Caco-2 (cell line): ENCODE measurements around the gene TBL2. TPM values are rescaled to one million over a fixed set of nuclear protein-coding genes. Genes with fewer than 3 reads are reported as not detected.

Experiments used
- BruUV-seq: library from RNA; stranded (reverse); fragments of 400-500 nt; replicated peaks from 2 replicates; lab custom pipeline; 2021; lab: Mats Ljungman, UMichigan
- CTCF ChIA-PET: fragments of 300-600 bp; sonication (Branson Sonifier 250); formaldehyde crosslinking; loops from one replicate; lab custom pipeline; 2022; ENCODE audit warnings: antibody characterized with exemption; lab: Charles Lee
- POLR2A ChIA-PET: fragments of 300-600 bp; sonication (Branson Sonifier 250); formaldehyde crosslinking; loops from one replicate; lab custom pipeline; 2022; ENCODE audit warnings: antibody characterized with exemption; lab: Charles Lee
- DNase-seq, 2 experiments: peaks; one replicate each; pipeline versions ENCODE4 v3.0.0 to v3.0.0-alpha.2; 2020 to 2022
- H3K27me3 ChIP-seq: replicated peaks from 2 replicates; pipeline ENCODE4 v1.6.0; 2011; ENCODE audit warnings: low read length; ENCODE audit not compliant: control insufficient read depth, insufficient read depth
- H3K36me3 ChIP-seq: 2 replicates; pipeline ENCODE4 v1.5.1; 2011; ENCODE audit warnings: low read length; ENCODE audit not compliant: control insufficient read depth, insufficient read depth
- H3K4me1 ChIP-seq: fragments of 250-450 bp; sonication (Bioruptor Pico); 2 replicates; pipeline ENCODE4 v1.5.1; 2020; ENCODE audit warnings: mild to moderate bottlenecking
- H3K4me3 ChIP-seq: 2 replicates; pipeline ENCODE4 v1.5.1; 2011; ENCODE audit warnings: low read depth, mild to moderate bottlenecking, control low read depth, low read length
- H3K9me3 ChIP-seq: fragments of 250-450 bp; sonication (Bioruptor Pico); 2 replicates; pipeline ENCODE4 v1.5.1; 2020; ENCODE audit warnings: mild to moderate bottlenecking, moderate library complexity
- H3K27ac Mint-ChIP-seq: one replicate; pipeline ENCODE4 v1.8.0; 2022; ENCODE audit warnings: mixed read lengths; ENCODE audit not compliant: unreplicated experiment
- H3K27me3 Mint-ChIP-seq: one replicate; pipeline ENCODE4 v1.8.0; 2022; ENCODE audit warnings: mixed read lengths; ENCODE audit not compliant: insufficient read depth, unreplicated experiment
- H3K36me3 Mint-ChIP-seq: one replicate; pipeline ENCODE4 v1.8.0; 2022; ENCODE audit warnings: mild to moderate bottlenecking, mixed read lengths; ENCODE audit not compliant: insufficient read depth, unreplicated experiment
- H3K4me1 Mint-ChIP-seq: one replicate; pipeline ENCODE4 v1.8.0; 2022; ENCODE audit warnings: low read depth, mixed read lengths; ENCODE audit not compliant: unreplicated experiment
- H3K4me3 Mint-ChIP-seq: one replicate; pipeline ENCODE4 v1.8.0; 2022; ENCODE audit warnings: mild to moderate bottlenecking, moderate library complexity, mixed read lengths; ENCODE audit not compliant: unreplicated experiment
- H3K9me3 Mint-ChIP-seq: one replicate; pipeline ENCODE4 v1.8.0; 2022; ENCODE audit warnings: mixed read lengths; ENCODE audit not compliant: unreplicated experiment
- CTCF ChIP-seq, 2 experiments: fragments of 200-600 bp in 1 of 2; IDR thresholded peaks; 1 replicate in 1 of 2; 2 replicates in 1 of 2; pipeline versions ENCODE4 v1.5.1 to v1.8.0; 2011 to 2022; ENCODE audit warnings: antibody characterized with exemption in 1 of 2, control low read depth in 1 of 2, inconsistent platforms in 1 of 2, low read depth in 1 of 2, low read length in 1 of 2, mild to moderate bottlenecking in 1 of 2, moderate library complexity in 1 of 2; ENCODE audit not compliant: insufficient read depth in 1 of 2, severe bottlenecking in 1 of 2, unreplicated experiment in 1 of 2
- intact Hi-C: fragments of 100-400 bp; cut with micrococcal nuclease; formaldehyde crosslinking; loops from one replicate; pipeline ENCODE4 v1.10.0; 2022; ENCODE audit not compliant: unreplicated experiment
- total RNA-seq: library from RNA; stranded (reverse); gene quantifications from 2 replicates; pipeline ENCODE4 v1.2.3, GENCODE V29; 2022

Gene TBL2
- total RNA-seq, 1 experiment from 2014 or later: 76.8 TPM

GRCh38 chr7:73520673-73521635 is 57.4 kb downstream of the TBL2 start:
- H3K36me3 Mint-ChIP-seq: peaks cover 57% of the 10 kb centered on the region
- H3K9me3 Mint-ChIP-seq: no peaks in the 10 kb centered on the region
- Histone ChIP-seq H3K36me3 (peaks cover 3% of the 10 kb centered on the region; the same call in 1 of the 2 replicates), H3K4me3 (peak overlapping the region; percentile 77), H3K9me3 (no peaks in the 10 kb centered on the region), H3K4me1 (peaks cover 18% of the 10 kb centered on the region), H3K27me3 (no peaks in the 10 kb centered on the region)
- H3K27ac Mint-ChIP-seq: peak overlapping the region; percentile 98
- ChIA-PET CTCF (interaction anchor here (0.9 kb wide), 1 partner anchor 48 kb away, joined by 3 read pairs; no protein-coding TSS in a partner anchor), POLR2A (interaction anchor here (0.6 to 2.8 kb wide), 4 partner anchors 16 to 57 kb away, joined by 3 to 24 read pairs (median 4); partner anchors contain the start of genes BCL7B and TBL2)
- TF ChIP-seq CTCF (IDR thresholded peaks at IDR 0.05; ENCODE audit: insufficient read depth in 1 of 2, low read depth in 1 of 2, low read length in 1 of 2, severe bottlenecking in 1 of 2, unreplicated experiment in 1 of 2): no peak
- H3K4me1 Mint-ChIP-seq: peaks cover 18% of the 10 kb centered on the region
- H3K4me3 Mint-ChIP-seq: peak overlapping the region; percentile 93
- no peaks in the 10 kb centered on the region for H3K27me3 Mint-ChIP-seq
- intact Hi-C loops: loop anchor here (5.0 kb wide), 1 partner anchor 146 kb away; the partner anchor contains the start of gene VPS37D
- no peak for DNase-seq
- TSS peak; percentile 34 for BruUV-seq

- intact Hi-C loops: loop anchor here (5.0 kb wide), 1 partner anchor 147 kb away; the partner anchor contains the start of gene VPS37D
- Histone ChIP-seq H3K27me3 (no peaks in the 10 kb centered on the region), H3K36me3 (peaks cover 5% of the 10 kb centered on the region; the same call in 1 of the 2 replicates), H3K9me3 (no peaks in the 10 kb centered on the region), H3K4me1 (peaks cover 18% of the 10 kb centered on the region), H3K4me3 (peak overlapping the region; percentile 77)
- H3K4me1 Mint-ChIP-seq: peaks cover 18% of the 10 kb centered on the region
- no peaks in the 10 kb centered on the region for H3K27me3 Mint-ChIP-seq
- peak overlapping the region; percentile 93 for H3K4me3 Mint-ChIP-seq
- peak overlapping the region; percentile 98 for H3K27ac Mint-ChIP-seq
- TF ChIP-seq CTCF (IDR thresholded peaks at IDR 0.05; ENCODE audit: insufficient read depth in 1 of 2, low read depth in 1 of 2, low read length in 1 of 2, severe bottlenecking in 1 of 2, unreplicated experiment in 1 of 2): no peak
- ChIA-PET CTCF (interaction anchor here (0.7 to 0.9 kb wide), 2 partner anchors 49 to 89 kb away, joined by 3 to 9 read pairs; no protein-coding TSS in a partner anchor), POLR2A (interaction anchor here (0.5 to 2.8 kb wide), 3 partner anchors 36 to 164 kb away, joined by 3 to 24 read pairs (median 5); partner anchors contain the start of gene BCL7B)
- peaks cover 66% of the 10 kb centered on the region for H3K36me3 Mint-ChIP-seq
- no peaks in the 10 kb centered on the region for H3K9me3 Mint-ChIP-seq
- no TSS peak for BruUV-seq
- DNase-seq: no peak
These were observed 58.3 kb downstream of the TBL2 start for GRCh38 chr7:73519867-73520672.
